Inflammatory macrophage treated with lipopolysaccharide for 1 hour (primary cell): ENCODE results near the gene FBXL12.
"Not testable (repeated sequence)": the region's sequence is repeated elsewhere in the genome, so short reads cannot be mapped to it uniquely, and the experiment has no call there.

Source experiments
- DNase-seq, 2 donors: peaks; one replicate each; pipeline ENCODE4 v3.0.0-alpha.2; 2020 to 2022

FBXL12 gene

GRCh38 chr19:9818734-9819595 lies at the start of gene FBXL12:
TSS of gene FBXL12 (minus strand) at chr19:9819079. CDS start at chr19:9818813, 266 bp downstream.
- peak; percentile 100 for DNase-seq

- DNase-seq = no peak
Measured at GRCh38 chr19:9865732-9866501, 47.0 kb upstream of the FBXL12 start.

- DNase-seq = no peak
Measured at GRCh38 chr19:9863759-9864158, 44.9 kb upstream of the FBXL12 start.

- no peak for DNase-seq
Measured at GRCh38 chr19:9862938-9863337, 44.1 kb upstream of the FBXL12 start.

- no peak for DNase-seq
Measured at GRCh38 chr19:9861503-9861902, 42.6 kb upstream of the FBXL12 start.

DNA sequence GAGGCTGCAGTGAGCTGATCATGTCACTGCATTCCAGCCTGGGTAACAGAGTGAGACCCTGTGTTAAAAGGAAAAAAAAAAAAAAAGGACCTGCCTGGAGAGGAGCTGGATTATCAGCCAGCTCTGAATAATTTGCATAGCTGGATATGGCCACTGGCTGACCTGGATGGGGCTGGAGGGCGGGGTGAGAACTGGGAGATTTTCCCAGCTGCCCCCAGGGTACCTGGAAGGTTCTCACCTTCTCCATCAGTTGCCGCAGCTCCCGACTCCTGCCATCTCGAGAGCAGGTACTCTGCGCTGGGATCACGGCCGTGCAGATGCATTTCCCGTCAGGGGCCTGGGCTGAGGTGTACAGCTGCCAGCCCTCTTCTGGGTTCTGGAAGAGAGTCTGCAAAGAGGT lies 41.5 kb upstream of the FBXL12 start:
- no peak for DNase-seq

DNA sequence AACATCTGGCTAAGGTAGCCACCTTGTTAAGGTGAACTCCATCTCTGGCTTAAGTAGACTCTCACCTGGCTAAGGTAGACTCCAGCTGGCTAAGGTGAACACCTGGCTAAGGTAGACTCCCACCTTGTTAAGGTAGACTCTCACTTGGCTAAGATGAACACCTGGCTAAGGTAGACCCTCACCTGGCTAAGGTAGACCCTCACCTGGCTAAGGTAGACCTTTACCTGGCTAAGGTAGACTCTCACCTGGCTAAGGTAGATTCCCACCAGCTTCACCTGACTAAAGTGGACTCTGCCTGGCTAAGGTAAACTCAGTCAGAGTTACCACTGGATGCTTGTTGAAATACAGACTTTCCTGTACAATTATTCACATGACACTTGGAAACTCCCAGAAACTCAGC lies 39.9 kb upstream of the FBXL12 start:
- DNase-seq = no peak

DNA sequence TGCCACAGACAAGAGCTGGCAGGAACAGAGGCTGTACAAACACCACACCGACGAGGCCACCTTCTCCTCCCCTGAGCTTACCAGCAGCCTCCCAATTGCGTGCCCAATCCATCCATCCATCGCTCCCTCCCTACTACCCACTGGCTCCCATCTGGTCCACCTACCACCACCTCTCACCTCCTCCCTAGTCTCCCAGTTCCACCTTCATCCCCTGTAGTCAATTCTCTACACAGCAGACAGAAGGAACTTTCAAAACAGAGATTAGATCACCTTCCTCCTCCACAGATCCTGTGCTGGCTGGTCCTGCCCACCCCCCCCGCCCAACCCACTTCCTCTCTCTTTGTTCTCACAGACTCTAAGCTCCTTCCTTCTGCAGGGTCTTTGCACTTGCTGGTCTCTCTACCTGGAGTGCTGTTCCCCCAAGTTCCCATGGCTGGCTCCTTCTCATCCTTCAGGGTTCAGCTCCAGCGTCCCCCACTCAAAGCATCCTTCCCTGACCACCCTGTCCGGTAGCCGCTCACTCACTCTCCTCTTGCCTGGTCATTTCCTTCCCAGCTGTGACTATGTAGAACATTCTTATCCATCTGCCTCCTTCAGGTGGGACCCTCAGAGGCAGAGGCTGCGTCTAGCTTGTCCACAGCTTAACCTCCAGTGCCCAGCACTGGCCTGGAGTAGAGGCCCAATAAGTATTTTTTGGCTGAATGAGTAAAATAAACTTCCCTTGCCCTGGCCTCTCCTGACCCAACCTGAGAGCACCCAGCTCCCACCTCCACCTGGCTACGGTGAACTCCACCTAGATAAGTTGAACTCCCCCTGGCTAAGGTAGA lies 39.3 kb upstream of the FBXL12 start:
- peak in 1 of 2 donors; percentile 21 for DNase-seq

- DNase-seq = no peak
Measured at GRCh38 chr19:9857076-9857721, 38.3 kb upstream of the FBXL12 start.

- DNase-seq = no peak
Measured at GRCh38 chr19:9856609-9857008, 37.7 kb upstream of the FBXL12 start.

- no peak for DNase-seq
Measured at GRCh38 chr19:9854282-9854846, 35.5 kb upstream of the FBXL12 start.

GRCh38 chr19:9850235-9850959 lies 31.5 kb upstream of the FBXL12 start:
- DNase-seq = no peak

DNA sequence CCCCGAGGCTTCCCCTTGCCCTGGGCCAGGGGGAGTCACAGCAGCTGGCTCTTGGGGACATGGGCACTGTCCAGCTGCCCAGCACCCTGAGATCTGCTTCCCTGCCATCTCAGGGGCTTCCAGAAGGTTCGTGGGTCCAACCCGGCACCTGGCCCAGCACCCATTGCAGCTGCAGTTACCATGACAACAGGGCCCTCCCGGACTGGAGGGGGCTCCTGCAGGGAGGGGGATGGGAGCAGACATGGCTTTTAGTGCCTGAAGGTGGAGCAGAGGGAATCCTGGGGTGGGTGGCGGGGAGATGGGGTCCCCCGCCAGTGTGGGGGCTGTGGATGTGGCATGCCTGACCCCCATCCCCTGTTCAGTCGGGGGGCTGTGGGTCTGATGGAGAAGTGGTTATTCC lies 30.9 kb upstream of the FBXL12 start:
- no peak for DNase-seq

- DNase-seq = no peak
Measured at GRCh38 chr19:9848762-9849161, 29.9 kb upstream of the FBXL12 start.

DNA sequence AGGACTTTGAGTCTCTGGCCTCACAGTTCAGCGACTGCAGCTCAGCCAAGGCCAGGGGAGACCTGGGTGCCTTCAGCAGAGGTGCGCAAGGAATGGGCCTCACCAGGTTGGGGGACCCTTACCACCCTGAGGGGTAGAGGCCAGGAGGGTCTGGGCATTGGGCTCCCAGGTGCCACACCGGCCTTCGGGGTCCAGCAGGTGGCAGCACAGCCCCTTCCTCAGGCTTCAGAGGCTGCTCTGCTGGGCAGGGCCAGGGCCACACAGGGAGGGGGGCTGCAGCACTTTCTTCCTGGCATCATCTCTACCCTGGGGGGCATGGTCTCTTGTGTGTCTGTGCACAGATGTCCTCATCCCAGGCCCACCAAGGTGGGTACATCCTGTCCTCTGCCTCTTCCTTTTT lies 29.2 kb upstream of the FBXL12 start:
- DNase-seq = no peak

- DNase-seq = no peak
Measured at GRCh38 chr19:9847087-9847671, 28.3 kb upstream of the FBXL12 start.

DNA sequence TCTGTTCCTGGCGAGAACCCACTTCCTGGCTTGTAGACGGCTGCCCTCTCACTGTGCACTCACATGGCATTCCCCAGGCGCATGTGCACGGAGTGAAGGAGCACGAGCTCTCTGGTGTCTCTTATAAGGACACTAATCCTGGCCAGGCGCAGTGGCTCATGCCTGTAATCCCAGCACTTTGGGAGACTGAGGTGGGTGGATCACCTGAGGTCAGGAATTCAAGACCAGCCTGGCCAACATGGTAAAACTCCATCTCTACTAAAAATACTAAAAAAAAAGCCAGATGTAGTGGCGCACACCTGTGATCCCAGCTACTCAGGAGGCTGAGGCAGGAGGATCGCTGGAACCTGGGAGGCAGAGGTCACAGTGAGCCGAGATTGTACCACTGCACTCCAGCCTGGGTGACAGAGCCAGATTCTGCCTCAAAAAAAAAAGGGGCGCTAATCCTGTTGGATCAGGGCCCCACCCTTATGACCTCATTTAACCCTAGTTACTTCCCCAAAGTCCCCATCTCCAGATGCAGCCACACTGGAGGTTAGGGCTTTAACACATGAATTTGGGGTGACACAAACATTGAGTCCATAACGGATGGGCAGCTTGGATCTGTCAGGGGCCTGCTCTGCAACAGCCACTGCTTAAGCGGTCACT lies 24.9 kb upstream of the FBXL12 start:
- DNase-seq = not testable (repeated sequence)

GRCh38 chr19:9842834-9843625 lies 24.2 kb upstream of the FBXL12 start:
- no peak for DNase-seq

DNA sequence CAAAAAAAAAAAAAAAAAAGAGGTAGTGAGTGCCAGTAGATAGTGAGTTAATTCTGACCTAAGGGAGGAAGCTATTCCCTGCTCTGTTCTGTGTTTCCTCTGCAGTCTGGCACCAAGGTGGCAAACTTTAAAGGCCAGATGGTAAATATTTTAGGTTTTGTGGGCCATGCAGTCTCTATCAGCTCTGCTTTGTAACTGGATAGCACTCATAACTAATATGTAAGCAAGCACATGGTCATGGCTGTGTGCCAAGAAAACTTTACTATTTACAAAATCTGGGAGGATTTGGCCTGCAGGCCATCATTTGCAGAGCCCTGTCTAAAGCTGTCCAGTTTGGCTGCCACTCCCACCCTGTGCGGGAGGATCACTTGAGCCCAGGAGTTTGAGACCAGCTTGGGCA lies 20.5 kb upstream of the FBXL12 start:
- no peak for DNase-seq

DNA sequence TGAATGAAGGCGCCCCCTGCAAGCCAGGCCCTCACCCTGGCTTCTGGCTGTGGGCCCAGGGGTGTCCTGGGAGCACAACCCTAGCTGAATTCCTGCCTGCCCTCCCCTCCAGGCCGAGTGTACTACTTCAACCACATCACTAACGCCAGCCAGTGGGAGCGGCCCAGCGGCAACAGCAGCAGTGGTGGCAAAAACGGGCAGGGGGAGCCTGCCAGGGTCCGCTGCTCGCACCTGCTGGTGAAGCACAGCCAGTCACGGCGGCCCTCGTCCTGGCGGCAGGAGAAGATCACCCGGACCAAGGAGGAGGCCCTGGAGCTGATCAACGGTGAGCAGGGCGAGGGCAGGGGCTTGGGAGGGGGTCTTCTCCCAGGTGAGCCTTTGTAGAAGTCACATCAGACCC lies 19.4 kb upstream of the FBXL12 start:
- DNase-seq = no peak
